Bronchial epithelial cell (primary cell): ENCODE measurements around the gene MARK2. TPM values are rescaled to one million over a fixed set of nuclear protein-coding genes. Genes with fewer than 3 reads are reported as not detected.

Experiments used
- DNase-seq: peaks from one replicate; pipeline ENCODE4 v3.0.0-alpha.2; 2010; ENCODE audit warnings: low read depth
- FAIRE-seq: peaks from 2 replicates; lab custom pipeline; 2011; peaks lifted over from hg19 to GRCh38; lab: Jason Lieb, UNC
- H3K27me3 ChIP-seq: 2 replicates; pipeline ENCODE4 v1.5.1; 2011; ENCODE audit warnings: low read length; ENCODE audit not compliant: control insufficient read depth, insufficient read depth
- H3K36me3 ChIP-seq: 2 replicates; pipeline ENCODE4 v1.5.1; 2011; ENCODE audit warnings: low read length; ENCODE audit not compliant: control insufficient read depth, insufficient read depth
- H3K4me3 ChIP-seq: 2 replicates; pipeline ENCODE4 v1.5.1; 2011; ENCODE audit warnings: mild to moderate bottlenecking, low read depth, low read length, control low read depth
- CTCF ChIP-seq: IDR thresholded peaks from 2 replicates; pipeline ENCODE4 v1.5.1; 2011; ENCODE audit warnings: mild to moderate bottlenecking, moderate library complexity, low read length, control low read depth, inconsistent platforms; ENCODE audit not compliant: insufficient read depth, severe bottlenecking
- total RNA-seq: library from RNA; depleted of rRNA; stranded (reverse); fragments of >200 nt; gene quantifications from 2 replicates; pipeline ENCODE4 v1.2.1, GENCODE V29; 2014

Gene MARK2
- total RNA-seq = 10.5 and 21.0 TPM in 2 replicates

- Histone ChIP-seq H3K36me3 (no peaks in the 10 kb centered on the region), H3K27me3 (no peaks in the 10 kb centered on the region), H3K4me3 (peak within 1 kb of the TSS; percentile 77)
- no peak for FAIRE-seq
- TF ChIP-seq CTCF = no peak
- DNase-seq = peak; percentile 88
Measured at GRCh38 chr11:63838678-63839507, at the start of gene MARK2. MARK2 (plus strand) TSS chr11:63839110; CDS start chr11:63839507, 397 bp downstream.

- Histone ChIP-seq H3K27me3 (no peaks in the 10 kb centered on the region), H3K4me3 (no peak overlapping the region), H3K36me3 (no peaks in the 10 kb centered on the region)
- DNase-seq = no peak
- FAIRE-seq = no peak
- TF ChIP-seq CTCF = no peak
Measured at GRCh38 chr11:63791495-63792167, 47.3 kb upstream of the MARK2 start.

- DNase-seq (no peak), FAIRE-seq (no peak)
- no peak for TF ChIP-seq CTCF
Measured at GRCh38 chr11:63793161-63793560, 45.7 kb upstream of the MARK2 start.

GRCh38 chr11:63795066-63795465, 43.8 kb upstream of the MARK2 start:
- FAIRE-seq (no peak), DNase-seq (no peak)
- TF ChIP-seq CTCF = no peak
- H3K4me3 ChIP-seq = no peak overlapping the region
- H3K36me3 ChIP-seq = no peaks in the 10 kb centered on the region
- H3K27me3 ChIP-seq = no peaks in the 10 kb centered on the region

More at GRCh38 chr11:63793161-63793560, 45.7 kb upstream of the MARK2 start:
- Histone ChIP-seq H3K4me3 (no peak overlapping the region), H3K27me3 (no peaks in the 10 kb centered on the region), H3K36me3 (no peaks in the 10 kb centered on the region)

DNA sequence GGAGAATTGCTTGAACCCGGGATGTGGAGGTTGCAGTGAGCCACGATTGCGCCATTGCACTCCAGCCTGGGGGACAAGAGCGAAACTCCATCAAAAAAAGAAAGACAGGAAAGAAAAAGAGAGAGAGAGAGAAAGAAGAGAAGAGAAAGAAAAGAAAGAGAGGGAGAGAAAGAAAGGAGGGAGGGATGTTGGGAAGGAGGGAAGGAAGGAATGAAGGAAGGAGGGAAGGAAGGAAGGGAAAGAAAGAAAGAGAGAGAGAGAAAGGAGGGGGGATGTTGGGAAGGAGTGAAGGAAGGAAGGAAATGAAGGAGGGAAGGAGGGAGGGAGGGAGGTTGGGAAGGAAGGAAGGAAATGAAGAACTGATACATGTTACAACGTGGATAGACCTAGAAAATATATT, 38.0 kb upstream of the MARK2 start:
- FAIRE-seq (no peak), DNase-seq (no peak)
- Histone ChIP-seq H3K4me3 (no peak overlapping the region), H3K27me3 (no peaks in the 10 kb centered on the region), H3K36me3 (no peaks in the 10 kb centered on the region)
- no peak for TF ChIP-seq CTCF
